NCI-H748 (cell line): ENCODE results near the gene CPHXL.
A peak's percentile ranks its signal among the peaks of the same experiment; 100 is the strongest.

Experiments used
- DNase-seq: peaks from one replicate; lab custom pipeline; 2025; ENCODE audit not compliant: unreplicated experiment; lab: John Stamatoyannopoulos, UW

CPHXL gene

DNA sequence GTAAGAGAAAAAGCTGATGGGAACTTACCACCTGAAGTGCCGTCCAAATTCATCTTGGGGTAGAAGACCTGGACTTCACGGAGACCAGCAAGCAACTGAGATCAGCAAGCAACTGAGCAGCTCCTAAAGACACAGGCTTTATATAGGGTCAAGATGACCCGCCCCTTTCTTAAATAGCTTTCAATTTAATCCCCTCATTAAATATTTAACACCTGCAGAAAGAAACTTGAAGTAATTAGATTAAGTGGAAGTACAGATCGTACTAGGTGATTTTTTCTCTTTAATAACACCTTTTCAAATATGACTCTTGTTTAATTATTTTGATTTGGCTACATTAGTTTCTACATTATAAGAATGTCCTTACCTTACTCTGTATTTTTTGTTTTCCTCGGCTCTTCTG lies at the start of gene CPHXL:
CPHXL (minus strand) TSS at position 101 of the 400 bp plus-strand sequence; CDS start at position 53, 48 bp downstream.
- no peak for DNase-seq

GRCh38 chr16:75774197-75774596 lies 47.9 kb upstream of the CPHXL start:
- no peak for DNase-seq

DNA sequence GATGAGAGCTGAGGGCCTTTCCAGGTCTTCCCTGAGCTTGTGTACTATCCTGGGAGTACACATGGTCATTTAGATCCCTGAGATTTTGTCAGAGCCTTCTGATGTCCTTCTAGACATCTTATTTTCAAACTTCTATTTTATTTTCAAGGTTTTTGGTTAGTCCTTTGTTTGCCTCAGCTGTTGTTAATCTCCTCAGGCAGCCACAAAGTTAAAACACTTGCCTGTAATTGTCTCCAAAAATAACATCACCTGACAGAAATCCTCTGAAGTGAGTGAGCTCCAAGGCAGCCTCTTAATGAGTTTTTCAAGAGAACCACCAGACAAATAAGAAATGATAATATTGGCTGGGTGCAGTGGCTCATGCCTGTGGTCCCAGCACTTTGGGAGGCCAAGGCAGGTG lies 43.8 kb upstream of the CPHXL start:
- no peak for DNase-seq

DNA sequence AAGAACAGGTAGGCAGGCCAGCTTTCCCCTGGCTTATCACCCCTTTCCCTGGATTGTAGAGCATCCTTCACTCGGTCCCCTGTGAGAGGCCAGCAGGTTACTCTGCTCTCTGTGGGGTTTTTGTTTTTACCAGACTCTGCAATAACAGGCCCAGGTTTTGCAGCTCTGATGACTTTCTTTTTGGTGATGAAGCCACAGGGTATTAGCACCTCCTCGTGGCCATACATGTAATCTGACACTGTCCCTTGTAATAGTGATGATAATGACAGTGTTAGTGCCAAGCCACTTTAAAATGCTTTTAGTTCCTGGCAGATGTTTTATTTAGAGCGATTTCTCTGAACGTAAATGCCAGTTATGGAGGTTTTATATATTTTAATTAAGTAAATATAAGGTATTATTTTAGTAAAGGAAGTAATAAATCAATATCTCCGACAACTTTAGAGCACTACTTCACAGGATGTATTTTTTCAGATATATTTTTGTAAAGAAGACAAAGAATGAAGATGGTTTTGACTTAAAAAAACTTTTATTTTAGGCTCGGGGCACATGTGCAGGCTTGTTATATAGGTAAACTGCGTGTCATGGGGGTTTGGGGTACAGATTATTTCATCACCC lies 38.0 kb upstream of the CPHXL start:
- peak; percentile 76 for DNase-seq

DNA sequence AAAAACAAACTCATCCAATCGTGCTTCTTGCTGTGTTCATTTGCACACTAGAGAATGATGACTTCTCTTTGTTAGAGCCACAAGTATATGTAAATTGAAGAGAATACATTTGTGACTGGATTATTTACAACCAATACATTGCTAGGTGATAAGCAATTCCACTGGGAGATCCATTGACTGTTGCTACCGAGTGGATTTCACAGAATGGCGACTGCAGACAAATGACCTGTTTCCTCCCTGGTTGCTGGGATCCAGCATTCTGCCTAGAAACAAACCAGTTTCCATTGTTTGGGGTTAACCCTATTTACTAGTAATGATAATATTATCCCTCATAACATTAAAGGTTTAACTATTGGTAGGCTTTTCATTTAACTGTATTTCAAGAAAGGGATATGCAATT lies 36.9 kb upstream of the CPHXL start:
- DNase-seq = no peak

DNA sequence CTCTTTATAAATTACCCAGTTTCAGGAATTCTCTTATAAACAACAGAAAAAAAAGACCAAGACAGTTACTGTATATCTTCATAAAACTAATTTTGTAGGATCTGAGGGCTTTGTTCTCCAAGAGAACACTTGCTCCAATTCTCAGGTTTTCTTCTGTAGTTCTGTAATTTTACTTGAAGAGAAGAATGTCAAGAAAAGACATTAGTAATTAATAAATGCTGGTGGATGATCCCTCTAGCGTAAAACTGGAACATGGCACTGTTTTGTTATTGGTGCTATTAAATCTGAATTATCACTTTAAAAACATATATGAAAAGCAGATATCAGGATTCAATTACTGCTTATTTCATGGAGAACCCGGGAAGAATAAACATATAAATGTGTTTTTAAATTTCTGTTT lies 36.5 kb upstream of the CPHXL start:
- no peak for DNase-seq

DNA sequence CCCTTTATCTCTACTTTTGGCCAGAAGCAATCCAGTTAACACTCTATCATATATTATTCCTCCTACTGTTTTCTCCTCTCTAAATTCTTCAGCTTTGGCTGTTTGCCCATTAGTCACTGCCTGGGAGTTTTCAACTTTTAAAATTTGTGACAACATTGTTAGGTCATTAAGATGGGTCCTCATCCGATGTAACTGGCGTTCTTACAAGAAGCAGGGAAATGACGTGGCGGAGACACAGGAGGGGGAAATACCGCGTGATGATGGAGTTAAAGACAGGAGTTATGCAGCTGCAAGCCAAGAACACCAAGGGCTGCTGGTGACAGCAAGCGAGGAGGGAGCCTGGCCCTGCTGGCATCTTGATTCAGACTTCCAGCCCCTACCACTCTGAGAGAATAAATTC lies 34.8 kb upstream of the CPHXL start:
- DNase-seq = no peak

- DNase-seq = no peak
These were observed 33.8 kb upstream of the CPHXL start for GRCh38 chr16:75760018-75760519.

DNA sequence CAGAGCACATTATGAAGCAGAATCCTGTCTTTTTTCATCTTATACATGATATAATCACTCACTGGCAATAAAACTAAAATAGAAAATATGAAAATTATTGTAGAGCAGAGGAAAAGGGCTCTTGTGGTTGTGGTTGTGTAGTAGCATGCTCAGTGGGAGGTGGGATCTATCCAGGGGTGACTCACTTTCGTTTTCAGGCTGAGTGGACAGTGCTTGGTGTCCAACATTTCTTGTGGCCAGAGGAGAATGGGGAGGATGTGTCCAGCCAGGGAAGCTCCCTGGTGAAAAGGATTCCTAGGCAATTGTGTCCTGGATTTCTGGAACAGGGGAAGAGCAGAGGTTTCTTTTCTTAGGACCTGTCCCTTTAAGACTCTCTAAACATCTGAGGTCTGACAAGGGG lies 31.9 kb upstream of the CPHXL start:
- no peak for DNase-seq

DNA sequence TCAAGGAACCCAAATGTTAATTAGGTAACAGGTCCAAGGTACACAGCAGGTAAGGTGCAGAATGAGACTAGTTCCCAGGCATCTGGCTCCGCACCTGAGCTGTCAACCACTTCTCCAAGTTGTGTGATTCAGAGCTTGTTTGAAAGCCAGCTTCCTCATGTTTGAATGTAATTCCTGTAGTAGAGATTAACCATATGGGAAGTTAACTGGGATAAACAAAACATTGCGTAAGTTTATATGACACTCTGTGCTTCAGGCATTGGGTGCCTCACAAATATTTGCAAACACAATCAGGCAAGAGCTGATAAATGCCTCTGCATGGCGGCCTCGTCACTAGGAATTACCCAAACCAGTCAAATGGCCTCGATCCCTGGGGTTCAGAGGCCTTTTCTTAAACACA lies 27.9 kb upstream of the CPHXL start:
- DNase-seq = no peak

- DNase-seq = peak; percentile 22
These were observed 24.2 kb upstream of the CPHXL start for GRCh38 chr16:75750528-75750927.

DNA sequence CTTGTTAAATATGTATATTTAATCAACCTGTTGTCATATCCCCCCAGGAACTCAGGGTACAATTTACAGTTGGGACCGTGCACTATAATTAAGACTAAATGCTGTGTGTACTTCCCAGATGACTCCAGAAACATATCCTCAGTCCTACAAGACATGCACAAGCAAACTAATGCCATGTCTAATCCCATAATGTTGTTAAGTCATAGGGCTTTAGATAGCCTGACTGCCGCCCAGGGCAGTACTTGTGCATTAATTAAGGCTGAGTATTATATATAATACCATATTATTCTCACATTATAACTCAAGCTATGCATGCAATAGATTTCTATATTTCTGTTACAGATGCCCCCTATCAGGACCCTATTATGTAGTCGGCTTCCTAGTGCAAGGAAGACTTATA lies 20.1 kb upstream of the CPHXL start:
- DNase-seq = no peak

DNA sequence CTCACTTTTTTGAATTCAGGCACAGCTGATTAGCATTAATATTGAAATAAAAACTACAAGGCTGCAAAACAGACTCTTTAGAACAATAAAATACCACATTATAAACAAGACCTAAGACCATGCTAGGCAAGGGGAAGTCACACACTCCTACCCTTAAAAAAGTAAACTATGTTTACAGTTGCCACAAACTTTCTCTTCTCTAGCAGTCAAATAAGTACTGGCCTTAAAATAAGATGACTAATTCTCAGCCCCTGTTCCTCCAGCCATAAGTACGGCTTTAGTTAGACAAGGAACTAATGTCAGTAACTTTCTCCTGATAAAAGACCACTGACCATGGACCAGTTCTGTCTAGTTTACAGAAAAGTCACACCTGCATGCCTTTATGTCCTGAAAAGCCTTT lies 19.5 kb upstream of the CPHXL start:
- DNase-seq = no peak

GRCh38 chr16:75745242-75745641 lies 19.0 kb upstream of the CPHXL start:
- no peak for DNase-seq

DNA sequence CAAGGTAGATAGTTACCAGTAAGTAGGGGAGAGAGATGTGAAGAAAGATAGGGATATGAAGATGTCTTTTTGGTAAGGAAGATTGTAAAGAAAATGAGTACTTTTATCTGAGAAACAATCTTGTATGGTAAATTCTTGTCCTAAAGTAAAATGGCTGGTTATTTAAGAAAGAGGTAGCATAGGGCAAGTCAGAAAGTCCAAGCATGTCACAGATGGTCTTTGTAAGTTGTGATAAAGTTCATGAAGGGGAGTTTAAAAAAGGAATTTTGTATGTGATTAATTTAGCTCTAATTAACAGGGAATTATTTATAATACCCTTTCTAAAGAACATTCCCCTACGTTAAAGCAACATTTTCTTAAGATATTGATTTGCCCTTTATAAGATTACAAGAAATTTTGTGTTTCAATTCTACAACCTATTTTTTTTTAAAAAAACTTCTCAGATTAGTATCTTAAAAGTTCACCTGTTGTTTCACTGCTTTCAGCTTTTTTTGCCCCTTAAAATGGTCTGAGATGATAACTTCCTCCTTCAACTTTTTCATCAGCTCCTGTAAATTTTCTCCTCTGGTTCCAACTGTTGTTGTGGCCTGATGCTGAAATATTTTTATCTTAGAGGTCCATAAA lies 16.2 kb upstream of the CPHXL start:
- DNase-seq = no peak

DNA sequence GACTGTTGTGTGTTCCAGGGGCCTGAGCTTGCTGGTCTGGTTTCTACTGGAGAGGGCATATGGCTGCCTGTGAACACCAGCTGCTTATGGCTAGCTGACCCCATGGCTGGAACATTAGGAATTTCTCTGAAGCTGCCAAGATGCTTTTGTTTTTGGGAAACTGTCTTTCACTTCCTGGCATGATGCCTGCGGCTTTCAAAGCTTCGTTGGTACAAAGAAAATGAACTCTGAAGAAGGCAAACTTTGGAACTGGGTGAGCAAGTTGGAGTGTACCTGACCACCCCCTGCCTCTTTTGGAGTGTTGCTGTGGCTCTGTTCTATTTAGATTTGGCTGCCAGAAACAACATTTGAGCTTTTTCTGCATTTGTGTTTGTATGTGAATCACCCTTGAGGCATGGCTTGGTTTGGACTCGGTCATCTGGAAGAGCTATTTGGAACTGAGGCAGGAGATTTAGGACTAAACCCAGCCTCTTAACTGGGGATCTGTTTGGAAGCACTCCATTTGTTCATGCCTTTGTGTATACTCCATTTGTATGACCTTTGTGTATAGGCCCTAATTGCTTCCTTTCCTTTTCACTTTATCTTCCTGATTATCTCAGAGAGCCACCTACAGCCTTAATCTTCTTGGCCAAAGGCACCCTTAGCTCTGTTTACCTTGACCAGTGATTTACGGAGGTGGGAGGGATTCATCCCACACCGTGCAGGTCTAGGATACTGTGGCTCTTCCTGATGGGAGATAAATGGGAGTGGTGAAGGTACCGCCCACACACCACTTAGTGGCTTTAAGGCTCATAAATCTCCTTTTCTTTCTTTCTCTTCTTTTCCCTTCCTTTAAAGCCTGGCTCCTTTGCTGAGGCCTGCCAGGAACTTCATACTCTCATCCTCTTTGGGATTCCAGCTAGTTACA lies 7.3 kb upstream of the CPHXL start:
- peak; percentile 33 for DNase-seq

GRCh38 chr16:75732871-75733270 lies 6.6 kb upstream of the CPHXL start:
- DNase-seq = no peak

- no peak for DNase-seq
These were observed 931 bp upstream of the CPHXL start for GRCh38 chr16:75727221-75727620.

GRCh38 chr16:75718452-75718851 lies 7.8 kb downstream of the CPHXL start:
- no peak for DNase-seq

DNA sequence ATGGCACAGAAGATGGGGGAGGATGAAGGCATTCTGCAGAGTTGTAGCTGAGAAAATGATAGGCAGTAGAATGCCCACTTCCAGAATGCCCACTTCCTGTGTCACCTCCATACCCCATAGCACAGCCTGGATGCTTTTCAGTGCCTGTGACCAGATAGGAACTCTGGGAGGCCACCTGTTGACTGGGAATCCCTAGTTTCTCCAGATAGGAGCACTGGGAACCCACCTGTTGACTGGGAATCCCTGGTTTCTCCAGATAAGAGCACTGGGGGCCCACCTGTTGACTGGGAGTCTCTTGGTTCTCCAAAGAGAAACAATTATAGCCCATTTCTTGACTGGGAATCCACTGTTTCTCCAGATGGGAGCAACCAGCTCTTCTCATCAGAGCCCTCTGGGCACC lies 11.6 kb downstream of the CPHXL start:
- DNase-seq = no peak

GRCh38 chr16:75710344-75710743 lies 15.9 kb downstream of the CPHXL start:
- no peak for DNase-seq

GRCh38 chr16:75703306-75703705 lies 23.0 kb downstream of the CPHXL start:
- no peak for DNase-seq
